Mammary epithelial cell (primary cell): ENCODE measurements around the gene VASN.

Experiments used
- CTCF ChIP-seq, 2 donors: IDR thresholded peaks in 1 of 2; conservative IDR thresholded peaks in 1 of 2; 2 replicates each; pipeline ENCODE4 v1.5.1; 2011 to 2012; ENCODE audit warnings: inconsistent platforms in 2 of 2, low read length in 2 of 2, mild to moderate bottlenecking in 2 of 2, control low read depth in 1 of 2, low read depth in 1 of 2; ENCODE audit not compliant: insufficient read depth in 1 of 2; ENCODE audit errors: extremely low read depth in 1 of 2
- EZH2 ChIP-seq: IDR thresholded peaks from 2 replicates; pipeline ENCODE4 v1.6.1; 2012; ENCODE audit warnings: low read length, inconsistent platforms, borderline replicate concordance

- TF ChIP-seq CTCF (conservative IDR thresholded peaks at IDR 0.05 in 1 of 2, IDR thresholded peaks at IDR 0.05 in 1 of 2; ENCODE audit: extremely low read depth in 1 of 2, insufficient read depth in 1 of 2, low read depth in 1 of 2, low read length in 2 of 2) (no peak), EZH2 (no peak)
Measured at GRCh38 chr16:4387781-4388180, 16.1 kb downstream of the VASN start.
